Endothelial cell of umbilical vein (primary cell): ENCODE data around the gene PYROXD2. TPM values are rescaled to one million over a fixed set of nuclear protein-coding genes. Genes with fewer than 3 reads are reported as not detected.

Experiments
- BruUV-seq: library from RNA; stranded (reverse); fragments of 400-500 nt; replicated peaks from 2 replicates; lab custom pipeline; 2021; lab: Mats Ljungman, UMichigan
- CTCF ChIA-PET: fragments of 300-600, 350-600 bp; sonication (Branson Sonifier 250); formaldehyde crosslinking; loops from one replicate; lab custom pipeline; 2021; ENCODE audit warnings: antibody characterized with exemption, inconsistent platforms; lab: Charles Lee
- POLR2A ChIA-PET: fragments of 300-600, 350-600 bp; sonication (Branson Sonifier 250); formaldehyde crosslinking; loops from one replicate; lab custom pipeline; 2021; ENCODE audit warnings: antibody characterized with exemption, inconsistent platforms; lab: Charles Lee
- DNase-seq: peaks from one replicate; pipeline ENCODE4 v3.0.0-alpha.2; 2011; ENCODE audit warnings: low read depth, low spot score
- FAIRE-seq: peaks from 2 replicates; lab custom pipeline; 2011; peaks lifted over from hg19 to GRCh38; lab: Jason Lieb, UNC
- H2AFZ ChIP-seq: 2 replicates; pipeline ENCODE4 v1.6.0; 2012; ENCODE audit warnings: low read depth, low read length, control low read depth, inconsistent platforms
- H3K27ac ChIP-seq: 2 replicates; pipeline ENCODE4 v1.5.1; 2011; ENCODE audit warnings: low read depth, mild to moderate bottlenecking, control low read depth, low read length, moderate library complexity; ENCODE audit not compliant: insufficient read depth
- H3K27me3 ChIP-seq, 2 experiments: 2 replicates each; pipeline versions ENCODE4 v1.6.0 to v1.6.1; 2011; ENCODE audit warnings: low read length in 2 of 2, mixed read lengths in 1 of 2; ENCODE audit not compliant: control insufficient read depth in 2 of 2, insufficient read depth in 2 of 2
- H3K36me3 ChIP-seq, 2 experiments: 2 replicates in 1 of 2; 3 replicates in 1 of 2; pipeline ENCODE4 v1.5.1; 2011; ENCODE audit warnings: low read length in 2 of 2, mild to moderate bottlenecking in 1 of 2, moderate library complexity in 1 of 2; ENCODE audit not compliant: control insufficient read depth in 2 of 2, insufficient read depth in 2 of 2; ENCODE audit errors: extremely low read depth in 1 of 2
- H3K4me1 ChIP-seq: 3 replicates; pipeline ENCODE4 v1.5.1; 2011; ENCODE audit warnings: mild to moderate bottlenecking, low read length; ENCODE audit not compliant: control insufficient read depth, insufficient read depth; ENCODE audit errors: extremely low read depth
- H3K4me2 ChIP-seq: 2 replicates; pipeline ENCODE4 v1.6.1; 2011; ENCODE audit warnings: low read length, control low read depth, mixed read lengths; ENCODE audit not compliant: insufficient read depth
- H3K4me3 ChIP-seq, 3 experiments: fragments of 200-600 bp in 1 of 3; sonication (generic), shearing (Covaris generic) in 1 of 3; replicated peaks in 1 of 3; 2 replicates each; pipeline ENCODE4 v1.5.1; 2011 to 2016; ENCODE audit warnings: control low read depth in 3 of 3, low read length in 3 of 3, mild to moderate bottlenecking in 2 of 3, inconsistent platforms in 1 of 3, low read depth in 1 of 3, moderate library complexity in 1 of 3; ENCODE audit not compliant: insufficient read depth in 1 of 3
- H3K79me2 ChIP-seq: 2 replicates; pipeline ENCODE4 v1.6.0; 2012; ENCODE audit warnings: low read length, inconsistent platforms; ENCODE audit not compliant: control insufficient read depth, insufficient read depth
- H3K9ac ChIP-seq: replicated peaks from 2 replicates; pipeline ENCODE3; 2011; ENCODE audit warnings: low read length, control low read depth; ENCODE audit not compliant: insufficient read depth; ENCODE audit errors: extremely low read depth
- H3K9me1 ChIP-seq: replicated peaks from 3 replicates; pipeline ENCODE4 v1.6.0; 2011; ENCODE audit warnings: mild to moderate bottlenecking, low read length; ENCODE audit not compliant: control insufficient read depth, insufficient read depth; ENCODE audit errors: extremely low read depth
- H3K9me3 ChIP-seq: replicated peaks from 2 replicates; pipeline ENCODE4 v1.5.1; 2012; ENCODE audit warnings: low read length, inconsistent platforms; ENCODE audit not compliant: control insufficient read depth, insufficient read depth
- H4K20me1 ChIP-seq: replicated peaks from 2 replicates; pipeline ENCODE3; 2011; ENCODE audit warnings: mild to moderate bottlenecking, low read length; ENCODE audit not compliant: control insufficient read depth, insufficient read depth; ENCODE audit errors: extremely low read depth
- CTCF ChIP-seq, 2 donors: IDR thresholded peaks; 1 replicate in 1 of 2; 2 replicates in 1 of 2; pipeline ENCODE4 v1.5.1; 2011; ENCODE audit warnings: low read length in 2 of 2, mild to moderate bottlenecking in 2 of 2, moderate library complexity in 2 of 2, control low read depth in 1 of 2, inconsistent platforms in 1 of 2, low read depth in 1 of 2; ENCODE audit not compliant: insufficient read depth in 1 of 2; ENCODE audit errors: extremely low read depth in 1 of 2
- EZH2 ChIP-seq: IDR thresholded peaks from 2 replicates; pipeline ENCODE4 v1.6.1; 2012; ENCODE audit warnings: borderline replicate concordance, low read depth, mild to moderate bottlenecking, moderate library complexity, low read length, inconsistent platforms; ENCODE audit not compliant: severe bottlenecking
- GATA2 ChIP-seq: IDR thresholded peaks from 2 replicates; pipeline ENCODE4 v1.7.0; 2011; ENCODE audit warnings: low read depth, mild to moderate bottlenecking, moderate library complexity, mixed read lengths, low read length; ENCODE audit not compliant: insufficient read length, insufficient read depth
- JUN ChIP-seq: IDR thresholded peaks from 2 replicates; pipeline ENCODE4 v1.6.1; 2011; ENCODE audit warnings: borderline replicate concordance, low read depth; ENCODE audit not compliant: insufficient read length, insufficient read depth
- MYC ChIP-seq: IDR thresholded peaks from one replicate; pipeline ENCODE4 v1.6.1; 2011; ENCODE audit warnings: mild to moderate bottlenecking, low read depth, low read length
- dilution Hi-C: fragments of 300-500 bp; cut with MboI; formaldehyde crosslinking; loops from one replicate; pipeline ENCODE4 v1.15.0; 2019; ENCODE audit warnings: low sequenced_read_pairs; ENCODE audit not compliant: extremely low pct_ligation_motif_present
- intact Hi-C: fragments of 100-400 bp; cut with micrococcal nuclease; formaldehyde crosslinking; loops from one replicate; pipeline ENCODE4 v1.10.0; 2022
- polyA plus RNA-seq, 4 experiments: library from polyadenylated mRNA; depleted of rRNA in 3 of 4; stranded (reverse) in 3 of 4; unstranded in 1 of 4; fragments of >200 nt; gene quantifications; 2 replicates each; pipeline versions ENCODE4 v1.2.1 to v1.2.3, GENCODE V29; 2011 to 2012; ENCODE audit warnings: missing spikeins in 1 of 4
- total RNA-seq: library from RNA; stranded (reverse); gene quantifications from 2 replicates; pipeline ENCODE4 v1.2.3, GENCODE V29; 2021

The PYROXD2 gene
- total and polyA plus RNA-seq, 2 donors (not counting 3 experiments of a cell fraction or from before 2014, with no cell fraction given), result 7.0 to 13.7 TPM

- H3K9ac ChIP-seq, result no peak overlapping the region
Measured at GRCh38 chr10:98357194-98357822, 57.7 kb downstream of the PYROXD2 start.

More at GRCh38 chr10:98357194-98357822, 57.7 kb downstream of the PYROXD2 start:
- H3K27ac ChIP-seq, result no peak overlapping the region
- H3K79me2 ChIP-seq, result no peaks in the 10 kb centered on the region
- CTCF ChIA-PET, result interaction anchor here (0.8 to 1.8 kb wide), 3 partner anchors 9 to 68 kb away, joined by 3 to 8 read pairs (median 4); no protein-coding TSS in a partner anchor
- no peak overlapping the region for H3K4me3 ChIP-seq
- H3K9me3 ChIP-seq, result no peaks in the 10 kb centered on the region
- no peak overlapping the region for H2AFZ ChIP-seq
- no peaks in the 10 kb centered on the region for H4K20me1 ChIP-seq
- FAIRE-seq, result no peak
- intact Hi-C loops, result no loop called here
- no TSS peak for BruUV-seq
- no peak for DNase-seq
- dilution Hi-C loops, result no loop called here
- no peak for TF ChIP-seq EZH2
- no peak for TF ChIP-seq GATA2
- TF ChIP-seq MYC, result no peak
- no peak for TF ChIP-seq CTCF (IDR thresholded peaks at IDR 0.05; ENCODE audit: extremely low read depth in 1 of 2, insufficient read depth in 1 of 2, low read depth in 1 of 2, low read length in 2 of 2)
- no peak for TF ChIP-seq JUN
- no peaks in the 10 kb centered on the region for H3K9me1 ChIP-seq
- H3K36me3 ChIP-seq, result no peaks in the 10 kb centered on the region
- no peak overlapping the region for H3K4me2 ChIP-seq
- H3K27me3 ChIP-seq, result peaks cover 20 to 29% of the 10 kb centered on the region in 2 experiments
- peaks cover 11% of the 10 kb centered on the region for H3K4me1 ChIP-seq
- POLR2A ChIA-PET, result no interaction called here
